Activated T-cell treated with anti-CD3 and anti-CD28 coated beads, Interleukin-2, amount 50 U/mL, for 4 hours (primary cell): ENCODE data around the gene TMEM120B. TPM values are rescaled to one million over a fixed set of nuclear protein-coding genes. Genes with fewer than 3 reads are reported as not detected.

Experiments used
- total RNA-seq, 3 donors: library from RNA; stranded (reverse); gene quantifications; one replicate each; pipeline ENCODE4 v1.2.1, GENCODE V29; 2021

TMEM120B gene
- total RNA-seq, 3 donors from 2014 or later, result 14.2 to 19.1 (median 17.7) TPM

Other genes with a start within 250 kb of the TMEM120B start
- 10 to 100 TPM; 47.3 to 51.8 (median 48.6) TPM for gene KDM2B, start 131.7 kb upstream of the TMEM120B start, total RNA-seq
- 10 to 100 TPM; 46.2 to 49.8 (median 48.9) TPM for gene ORAI1, start 86.2 kb upstream of the TMEM120B start, total RNA-seq
- gene MORN3, start 43.1 kb upstream of the TMEM120B start, total RNA-seq, result 1 to 10 TPM in 2 of 3 donors, under 1 TPM in 1; 0.60 to 1.2 (median 1.2) TPM
- gene RHOF, start 80.9 kb downstream of the TMEM120B start, total RNA-seq, result 10 to 100 TPM; 80.7 to 94.6 (median 85.8) TPM
- 10 to 100 TPM; 30.4 to 32.7 (median 31.7) TPM for gene SETD1B, start 91.3 kb downstream of the TMEM120B start, total RNA-seq
- gene HPD, start 146.1 kb downstream of the TMEM120B start, total RNA-seq, result under 1 TPM; 0.20 to 0.27 (median 0.26) TPM
- gene PSMD9, start 176.0 kb downstream of the TMEM120B start, total RNA-seq, result 100 to 1,000 TPM in 2 of 3 donors, 10 to 100 TPM in 1; 97.7 to 106 (median 103) TPM
- under 1 TPM; 0.46 to 0.82 (median 0.78) TPM for gene CFAP251, start 205.8 kb downstream of the TMEM120B start, total RNA-seq